ENCODE measurements around the gene ENOX1. TPM values are rescaled to one million over a fixed set of nuclear protein-coding genes. Genes with fewer than 3 reads are reported as not detected.

Gene ENOX1
- polyA plus RNA-seq, 2 of the 4 experiments (the other 2 are of a cell fraction), result 0.28 to 0.41 TPM

DNA sequence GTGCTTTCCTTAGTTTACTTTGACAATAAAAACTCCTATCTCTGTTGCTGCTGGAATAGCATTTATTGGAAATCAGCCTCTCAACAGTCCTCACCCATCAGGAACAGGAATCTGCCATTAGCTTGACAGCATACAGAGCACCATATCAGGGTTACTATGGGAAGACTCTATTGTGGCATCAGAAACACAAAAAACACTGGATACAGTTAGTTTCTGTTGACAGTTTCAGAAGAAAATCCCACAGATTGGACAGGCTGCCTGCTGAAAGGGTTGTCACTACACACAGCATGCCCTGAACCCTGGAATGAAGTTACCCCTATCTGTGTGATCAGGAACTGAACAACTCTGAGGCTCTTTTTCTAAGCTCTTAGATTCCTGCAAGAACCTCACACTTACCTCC, 172.7 kb downstream of the ENOX1 start (continued):
- TF ChIP-seq ATOH8 (CRISPR knock-in tag; IDR thresholded peaks at IDR 0.05; ENCODE audit: low read depth) (no peak), MYC (IDR thresholded peaks at IDR 0.05; ENCODE audit: borderline replicate concordance, low read length) (no peak), FOSB (CRISPR knock-in tag; IDR thresholded peaks at IDR 0.05) (no peak), FOSL2 (IDR thresholded peaks at IDR 0.05) (no peak), FOSL2 (CRISPR knock-in tag; IDR thresholded peaks at IDR 0.05) (no peak), FOXS1 (CRISPR knock-in tag; IDR thresholded peaks at IDR 0.05) (no peak)
- TF ChIP-seq, protein P1, sequence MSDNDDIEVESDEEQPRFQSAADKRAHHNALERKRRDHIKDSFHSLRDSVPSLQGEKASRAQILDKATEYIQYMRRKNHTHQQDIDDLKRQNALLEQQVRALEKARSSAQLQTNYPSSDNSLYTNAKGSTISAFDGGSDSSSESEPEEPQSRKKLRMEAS (IDR thresholded peaks at IDR 0.05), result no peak

- no peak overlapping the region for H3K4me3 ChIP-seq
- no peaks in the 10 kb centered on the region for H3K4me1 ChIP-seq
- DNase-seq (ENCODE audit: low read depth in 1 of 2, low spot score in 1 of 2) (no peak), ATAC-seq (no peak), FAIRE-seq (no peak)
- TF ChIP-seq, protein P2, sequence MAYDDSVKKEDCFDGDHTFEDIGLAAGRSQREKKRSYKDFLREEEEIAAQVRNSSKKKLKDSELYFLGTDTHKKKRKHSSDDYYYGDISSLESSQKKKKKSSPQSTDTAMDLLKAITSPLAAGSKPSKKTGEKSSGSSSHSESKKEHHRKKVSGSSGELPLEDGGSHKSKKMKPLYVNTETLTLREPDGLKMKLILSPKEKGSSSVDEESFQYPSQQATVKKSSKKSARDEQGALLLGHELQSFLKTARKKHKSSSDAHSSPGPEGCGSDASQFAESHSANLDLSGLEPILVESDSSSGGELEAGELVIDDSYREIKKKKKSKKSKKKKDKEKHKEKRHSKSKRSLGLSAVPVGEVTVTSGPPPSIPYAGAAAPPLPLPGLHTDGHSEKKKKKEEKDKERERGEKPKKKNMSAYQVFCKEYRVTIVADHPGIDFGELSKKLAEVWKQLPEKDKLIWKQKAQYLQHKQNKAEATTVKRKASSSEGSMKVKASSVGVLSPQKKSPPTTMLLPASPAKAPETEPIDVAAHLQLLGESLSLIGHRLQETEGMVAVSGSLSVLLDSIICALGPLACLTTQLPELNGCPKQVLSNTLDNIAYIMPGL (CRISPR knock-in tag; IDR thresholded peaks at IDR 0.05; ENCODE audit: borderline replicate concordance), result no peak
- TF ChIP-seq ATOH8 (CRISPR knock-in tag; IDR thresholded peaks at IDR 0.05; ENCODE audit: low read depth), result no peak
- TF ChIP-seq CBX8 (IDR thresholded peaks at IDR 0.05), result no peak
- no peak overlapping the region for H3K4me2 ChIP-seq
- ChIA-PET POLR2A (no interaction called here), CTCF (no interaction called here)
- no peaks in the 10 kb centered on the region for H3K9me3 ChIP-seq
- no peak overlapping the region for H3K27ac ChIP-seq
- 53% methylated on average over 3 of the region's 3 CpGs for WGBS (ENCODE audit: missing lambda C conversion rate)
These were observed 175.2 kb downstream of the ENOX1 start for GRCh38 chr13:43611281-43612273.

- Histone ChIP-seq H3K4me2 (no peak overlapping the region), H3K4me3 (no peak overlapping the region), H3K4me1 (no peaks in the 10 kb centered on the region), H3K27ac (no peak overlapping the region), H3K9me3 (no peaks in the 10 kb centered on the region)
- DNase-seq (ENCODE audit: low read depth in 1 of 2, low spot score in 1 of 2) (no peak), ATAC-seq (no peak), FAIRE-seq (no peak)
- WGBS (ENCODE audit: missing lambda C conversion rate), result 29% methylated on average over 6 of the region's 6 CpGs
- ChIA-PET POLR2A (no interaction called here), CTCF (no interaction called here)
- TF ChIP-seq NR3C1 (IDR thresholded peaks at IDR 0.05) (no peak), ZC3H11A (IDR thresholded peaks at IDR 0.05) (no peak), CHD2 (IDR thresholded peaks at IDR 0.05; ENCODE audit: low read length, partially characterized antibody) (no peak), ZFP36 (IDR thresholded peaks at IDR 0.05; ENCODE audit: borderline replicate concordance, partially characterized antibody) (no peak), JUNB (IDR thresholded peaks at IDR 0.05) (no peak), CBX8 (IDR thresholded peaks at IDR 0.05) (no peak), ZNF302 (CRISPR knock-in tag; IDR thresholded peaks at IDR 0.05) (no peak), TP53 (CRISPR knock-in tag; IDR thresholded peaks at IDR 0.05) (no peak), RARB (CRISPR knock-in tag; IDR thresholded peaks at IDR 0.05) (no peak), ESRRA (IDR thresholded peaks at IDR 0.05; ENCODE audit: borderline replicate concordance, low read length) (no peak), MAFK (IDR thresholded peaks at IDR 0.05; ENCODE audit: partially characterized antibody) (no peak), JUN (IDR thresholded peaks at IDR 0.05) (no peak)
These were observed 178.2 kb downstream of the ENOX1 start for GRCh38 chr13:43608400-43609137.
